Bronchial epithelial cell (primary cell): ENCODE data around the gene STK11. TPM values are rescaled to one million over a fixed set of nuclear protein-coding genes. Genes with fewer than 3 reads are reported as not detected.

Experiments used
- DNase-seq: peaks from one replicate; pipeline ENCODE4 v3.0.0-alpha.2; 2010; ENCODE audit warnings: low read depth
- FAIRE-seq: peaks from 2 replicates; lab custom pipeline; 2011; peaks lifted over from hg19 to GRCh38; lab: Jason Lieb, UNC
- H3K27me3 ChIP-seq: 2 replicates; pipeline ENCODE4 v1.5.1; 2011; ENCODE audit warnings: low read length; ENCODE audit not compliant: control insufficient read depth, insufficient read depth
- H3K36me3 ChIP-seq: 2 replicates; pipeline ENCODE4 v1.5.1; 2011; ENCODE audit warnings: low read length; ENCODE audit not compliant: control insufficient read depth, insufficient read depth
- H3K4me3 ChIP-seq: 2 replicates; pipeline ENCODE4 v1.5.1; 2011; ENCODE audit warnings: mild to moderate bottlenecking, low read depth, low read length, control low read depth
- CTCF ChIP-seq: IDR thresholded peaks from 2 replicates; pipeline ENCODE4 v1.5.1; 2011; ENCODE audit warnings: mild to moderate bottlenecking, moderate library complexity, low read length, control low read depth, inconsistent platforms; ENCODE audit not compliant: insufficient read depth, severe bottlenecking
- total RNA-seq: library from RNA; depleted of rRNA; stranded (reverse); fragments of >200 nt; gene quantifications from 2 replicates; pipeline ENCODE4 v1.2.1, GENCODE V29; 2014

Gene STK11
- total RNA-seq, 1 donor from 2014 or later: 117 TPM

GRCh38 chr19:1276628-1277022 lies 71.0 kb downstream of the STK11 start:
- H3K36me3 ChIP-seq: peaks cover 36% of the 10 kb centered on the region
- no peaks in the 10 kb centered on the region for H3K27me3 ChIP-seq
- H3K4me3 ChIP-seq: peak overlapping the region; percentile 79
- TF ChIP-seq CTCF: no peak
- no peak for DNase-seq
- no peak for FAIRE-seq

- FAIRE-seq (no peak), DNase-seq (no peak)
- Histone ChIP-seq H3K4me3 (no peak overlapping the region), H3K27me3 (no peaks in the 10 kb centered on the region), H3K36me3 (peaks cover 32% of the 10 kb centered on the region)
- no peak for TF ChIP-seq CTCF
These were observed 71.5 kb downstream of the STK11 start for GRCh38 chr19:1277061-1277460.

Other genes starting within 250 kb of the STK11 start
- gene WDR18, start 221.4 kb upstream of the STK11 start, total RNA-seq: 36.3 and 68.2 TPM in 2 replicates
- 0.26 and 0.38 TPM in 2 replicates for gene GRIN3B, start 205.4 kb upstream of the STK11 start, total RNA-seq
- gene TMEM259, start 184.7 kb upstream of the STK11 start, total RNA-seq: 54.8 and 65.9 TPM in 2 replicates
- gene RNU6-2, start 184.3 kb upstream of the STK11 start, total RNA-seq: not detected in 2 replicates
- gene CNN2, start 179.2 kb upstream of the STK11 start, total RNA-seq: 96.9 and 189 TPM in 2 replicates
- gene ABCA7, start 165.7 kb upstream of the STK11 start, total RNA-seq: 6.8 and 13.8 TPM in 2 replicates
- 9.0 and 11.8 TPM in 2 replicates for gene ARHGAP45, start 138.6 kb upstream of the STK11 start, total RNA-seq
- gene POLR2E, start 110.4 kb upstream of the STK11 start, total RNA-seq: 57.4 and 87.1 TPM in 2 replicates
- gene GPX4, start 101.8 kb upstream of the STK11 start, total RNA-seq: 274 and 291 TPM in 2 replicates
- 16.8 and 22.8 TPM in 2 replicates for gene SBNO2, start 31.5 kb upstream of the STK11 start, total RNA-seq
- gene CBARP, start 32.2 kb downstream of the STK11 start, total RNA-seq: 1.2 and 2.9 TPM in 2 replicates
- gene ATP5F1D, start 36.0 kb downstream of the STK11 start, total RNA-seq: 8.7 and 14.8 TPM in 2 replicates
- 15.8 and 31.1 TPM in 2 replicates for gene MIDN, start 42.8 kb downstream of the STK11 start, total RNA-seq
- 317 and 370 TPM in 2 replicates for gene CIRBP, start 63.6 kb downstream of the STK11 start, total RNA-seq
- 20.8 and 27.1 TPM in 2 replicates for gene FAM174C, start 69.8 kb downstream of the STK11 start, total RNA-seq
- not detected in 2 replicates for gene EFNA2, start 80.1 kb downstream of the STK11 start, total RNA-seq
- gene NDUFS7, start 178.1 kb downstream of the STK11 start, total RNA-seq: 101 and 109 TPM in 2 replicates
- gene GAMT, start 195.8 kb downstream of the STK11 start, total RNA-seq: 6.8 and 9.7 TPM in 2 replicates
- 115 and 128 TPM in 2 replicates for gene DAZAP1, start 201.8 kb downstream of the STK11 start, total RNA-seq
- gene RPS15, start 232.6 kb downstream of the STK11 start, total RNA-seq: 380 and 966 TPM in 2 replicates
- gene APC2, start 244.3 kb downstream of the STK11 start, total RNA-seq: under 0.01 TPM in 2 replicates